HCT116 (cell line): ENCODE results near the gene RASL12. TPM values are rescaled to one million over a fixed set of nuclear protein-coding genes. Genes with fewer than 3 reads are reported as not detected.
A peak's percentile ranks its signal among the peaks of the same experiment; 100 is the strongest.

Source experiments
- ATAC-seq: fragments of 200-7000 bp; cut with Tn5 transposase; 2 replicates; pipeline ENCODE4 v1.9.1; 2020; ENCODE audit warnings: mild to moderate bottlenecking, moderate library complexity
- BruUV-seq: library from RNA; stranded (reverse); fragments of 400-500 nt; replicated peaks from 2 replicates; lab custom pipeline; 2021; lab: Mats Ljungman, UMichigan
- CTCF ChIA-PET: fragments of 300-600 bp; sonication (Branson Sonifier 250); formaldehyde crosslinking; loops from one replicate; lab custom pipeline; 2021; ENCODE audit warnings: antibody characterized with exemption; lab: Charles Lee
- POLR2A ChIA-PET: fragments of 300-600, 350-600 bp; sonication (Branson Sonifier 250); formaldehyde crosslinking; loops from one replicate; lab custom pipeline; 2021; ENCODE audit warnings: antibody characterized with exemption; lab: Charles Lee
- RAD21 ChIA-PET, 2 experiments: fragments of 300-600 bp; sonication (Branson Sonifier 250); formaldehyde crosslinking; loops; one replicate each; lab custom pipeline; 2023; ENCODE audit warnings: low total read pairs in 2 of 2; ENCODE audit not compliant: uncharacterized antibody in 2 of 2, unreplicated experiment in 2 of 2, low non-redundant PET in 1 of 2; lab: Charles Lee
- DNase-seq: peaks from one replicate; pipeline ENCODE4 v3.0.0-alpha.2; 2010; ENCODE audit warnings: low read depth, low spot score
- H2AFZ ChIP-seq: fragments of 200-600 bp; shearing (Covaris generic), sonication (generic); 2 replicates; pipeline ENCODE4 v1.6.1; 2017; ENCODE audit warnings: low read depth, mixed run types, mixed read lengths, antibody characterized with exemption, low read length; ENCODE audit not compliant: poor library complexity, severe bottlenecking
- H3K27ac ChIP-seq: 2 replicates; pipeline ENCODE4 v1.5.1; 2012; ENCODE audit warnings: low read depth, low read length
- H3K27me3 ChIP-seq: fragments of 200-600 bp; sonication (generic); 2 replicates; pipeline ENCODE4 v1.6.1; 2016; ENCODE audit warnings: mixed run types, low read length, mixed read lengths; ENCODE audit not compliant: insufficient read depth
- H3K36me3 ChIP-seq, 2 experiments: fragments of 200-500 bp in 1 of 2; fragments of 200-600 bp in 1 of 2; sonication (Bioruptor generic) in 1 of 2; sonication (generic) in 1 of 2; 2 replicates each; pipeline versions ENCODE4 v1.5.1 to v1.6.1; 2014 to 2016; ENCODE audit warnings: low read length in 2 of 2, inconsistent platforms in 1 of 2, mixed read lengths in 1 of 2, mixed run types in 1 of 2; ENCODE audit not compliant: insufficient read depth in 2 of 2, control insufficient read depth in 1 of 2
- H3K4me1 ChIP-seq, 2 experiments: fragments of 200-600 bp in 1 of 2; sonication (generic) in 1 of 2; 2 replicates each; pipeline versions ENCODE4 v1.5.1 to v1.6.1; 2012 to 2017; ENCODE audit warnings: low read length in 2 of 2, inconsistent platforms in 1 of 2, mild to moderate bottlenecking in 1 of 2, mixed read lengths in 1 of 2, mixed run types in 1 of 2, moderate library complexity in 1 of 2; ENCODE audit not compliant: insufficient read depth in 2 of 2, control insufficient read depth in 1 of 2
- H3K4me2 ChIP-seq: fragments of 200-600 bp; sonication (generic); 2 replicates; pipeline ENCODE4 v1.6.1; 2017; ENCODE audit warnings: mixed run types, low read length, mixed read lengths
- H3K4me3 ChIP-seq, 2 experiments: fragments of 200-600 bp in 1 of 2; sonication (generic) in 1 of 2; replicated peaks in 1 of 2; 2 replicates each; pipeline ENCODE4 v1.5.1; 2011 to 2016; ENCODE audit warnings: low read length in 2 of 2, control low read depth in 1 of 2, low read depth in 1 of 2, mild to moderate bottlenecking in 1 of 2, mixed read lengths in 1 of 2, mixed run types in 1 of 2
- H3K79me2 ChIP-seq: fragments of 200-600 bp; sonication (generic); 2 replicates; pipeline ENCODE4 v1.6.1; 2017; ENCODE audit warnings: mild to moderate bottlenecking, mixed run types, low read length, moderate library complexity, mixed read lengths; ENCODE audit not compliant: insufficient read depth
- H3K9ac ChIP-seq: fragments of 200-600 bp; sonication (generic); 2 replicates; pipeline ENCODE4 v1.6.1; 2016; ENCODE audit warnings: low read length, mixed read lengths
- H3K9me2 ChIP-seq: fragments of 200-600 bp; sonication (generic), shearing (Covaris generic); 2 replicates; pipeline ENCODE4 v1.6.1; 2017; ENCODE audit warnings: mixed run types, mild to moderate bottlenecking, moderate library complexity; ENCODE audit not compliant: insufficient read depth
- H3K9me3 ChIP-seq, 2 experiments: fragments of 200-500 bp in 1 of 2; fragments of 200-600 bp in 1 of 2; sonication (Bioruptor generic) in 1 of 2; sonication (generic) in 1 of 2; 2 replicates each; pipeline ENCODE4 v1.6.1; 2014 to 2017; ENCODE audit warnings: low read length in 2 of 2, mixed read lengths in 2 of 2, inconsistent platforms in 1 of 2, low read depth in 1 of 2, mild to moderate bottlenecking in 1 of 2, mixed run types in 1 of 2, moderate library complexity in 1 of 2; ENCODE audit not compliant: control insufficient read depth in 1 of 2, insufficient read depth in 1 of 2
- H4K20me1 ChIP-seq: fragments of 200-600 bp; sonication (generic), shearing (Covaris generic); 2 replicates; pipeline ENCODE4 v1.6.1; 2017; ENCODE audit warnings: mixed run types, mild to moderate bottlenecking, moderate library complexity; ENCODE audit not compliant: insufficient read depth
- CBX3 ChIP-seq: IDR thresholded peaks from 2 replicates; pipeline ENCODE4 v1.6.1; 2012; ENCODE audit warnings: low read depth
- CTCF ChIP-seq, 3 experiments: fragments of 200-600 bp in 1 of 3; sonication (generic) in 1 of 3; IDR thresholded peaks in 2 of 3; conservative IDR thresholded peaks in 1 of 3; 2 replicates each; pipeline ENCODE4 v1.5.1; 2012 to 2017; ENCODE audit warnings: low read depth in 2 of 3, low read length in 2 of 3, antibody characterized with exemption in 1 of 3, borderline replicate concordance in 1 of 3, control low read depth in 1 of 3, mild to moderate bottlenecking in 1 of 3, mixed read lengths in 1 of 3, mixed run types in 1 of 3, moderate library complexity in 1 of 3; ENCODE audit not compliant: insufficient read depth in 1 of 3
- FOSL1 ChIP-seq: IDR thresholded peaks from 2 replicates; pipeline ENCODE4 v1.6.1; 2012; ENCODE audit warnings: low read depth
- JUND ChIP-seq: IDR thresholded peaks from 2 replicates; pipeline ENCODE4 v1.6.1; 2012
- POLR2A ChIP-seq: IDR thresholded peaks from 2 replicates; pipeline ENCODE4 v1.7.0; 2011; ENCODE audit warnings: borderline replicate concordance; ENCODE audit not compliant: insufficient read depth, insufficient read length; ENCODE audit errors: extremely low read depth
- RAD21 ChIP-seq: IDR thresholded peaks from 2 replicates; pipeline ENCODE4 v1.6.1; 2012; ENCODE audit warnings: low read depth, mild to moderate bottlenecking
- SIN3A ChIP-seq: IDR thresholded peaks from 2 replicates; pipeline ENCODE4 v1.6.1; 2012; ENCODE audit warnings: low read depth
- SP1 ChIP-seq: IDR thresholded peaks from 2 replicates; pipeline ENCODE4 v1.6.1; 2012; ENCODE audit warnings: low read depth
- SRF ChIP-seq: IDR thresholded peaks from 2 replicates; pipeline ENCODE4 v1.6.1; 2012; ENCODE audit warnings: low read depth
- TCF7L2 ChIP-seq: IDR thresholded peaks from 2 replicates; pipeline ENCODE4 v1.7.0; 2011; ENCODE audit warnings: borderline replicate concordance, inconsistent platforms; ENCODE audit not compliant: insufficient read depth, insufficient read length; ENCODE audit errors: extremely low read depth
- YY1 ChIP-seq: IDR thresholded peaks from 2 replicates; pipeline ENCODE4 v1.6.1; 2011; ENCODE audit warnings: low read length, low read depth, moderate library complexity, mild to moderate bottlenecking; ENCODE audit not compliant: insufficient replicate concordance; ENCODE audit errors: extremely low read depth
- ZFX ChIP-seq: fragments of 450-650 bp; IDR thresholded peaks from 2 replicates; pipeline ENCODE4 v1.6.1; 2017
- ZNF274 ChIP-seq: fragments of 200-500 bp; sonication (Bioruptor generic); IDR thresholded peaks from 2 replicates; pipeline ENCODE4 v1.6.1; 2014; ENCODE audit warnings: mild to moderate bottlenecking, low read depth, low read length, inconsistent platforms
- intact Hi-C: fragments of 100-400 bp; cut with micrococcal nuclease; formaldehyde crosslinking; loops from 2 replicates; pipeline ENCODE4 v1.10.0; 2022
- total RNA-seq: library from RNA; stranded (reverse); gene quantifications from one replicate; pipeline ENCODE4 v1.2.1, GENCODE V29; 2021; ENCODE audit not compliant: unreplicated experiment
- TF ChIP-seq, protein P1 (sequence below): IDR thresholded peaks from 2 replicates; pipeline ENCODE4 v1.6.1; 2011; ENCODE audit warnings: mild to moderate bottlenecking, low read length, moderate library complexity; ENCODE audit not compliant: insufficient replicate concordance; ENCODE audit errors: extremely low read depth
- TF ChIP-seq, protein P2 (sequence below): IDR thresholded peaks from 2 replicates; pipeline ENCODE4 v1.6.1; 2012; ENCODE audit warnings: low read depth
- TF ChIP-seq, protein P3 (sequence below): IDR thresholded peaks from 2 replicates; pipeline ENCODE4 v1.6.1; 2012

Gene RASL12
- total RNA-seq, 1 experiment from 2014 or later = 0.25 TPM

DNA sequence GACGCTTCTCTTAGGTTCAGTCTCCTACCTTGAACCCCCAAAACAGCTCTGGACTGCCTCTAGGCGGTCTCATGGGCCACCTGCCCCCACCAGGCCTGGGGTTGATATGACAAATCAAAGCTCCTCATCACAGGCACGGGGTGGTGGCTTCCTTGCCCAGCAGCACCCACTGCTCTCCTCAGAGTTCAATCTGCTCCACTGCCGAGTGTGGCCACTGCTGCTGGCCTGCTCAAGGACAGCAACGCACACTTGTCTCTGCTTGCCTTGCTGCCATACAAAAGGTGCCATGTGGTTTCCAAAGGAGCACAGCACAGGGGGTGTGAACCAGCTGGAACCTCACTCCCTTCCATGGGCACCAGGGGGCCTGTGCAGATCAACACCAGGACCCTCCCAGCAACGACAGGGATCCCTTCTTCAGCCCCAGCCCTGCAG lies 18.9 kb upstream of the RASL12 start:
- Histone ChIP-seq H3K36me3 (no peaks in the 10 kb centered on the region), H3K79me2 (no peaks in the 10 kb centered on the region), H3K9me2 (no peaks in the 10 kb centered on the region), H3K9me3 (no peaks in the 10 kb centered on the region), H2AFZ (no peak overlapping the region), H3K4me1 (peaks cover 0 to 2% of the 10 kb centered on the region in 2 experiments; a peak in 2 of 4 replicates), H3K4me3 (no peak overlapping the region), H3K9ac (no peak overlapping the region), H3K27ac (no peak overlapping the region), H3K27me3 (peaks cover 7% of the 10 kb centered on the region; the same call in 1 of the 2 replicates), H3K4me2 (no peak overlapping the region), H4K20me1 (no peaks in the 10 kb centered on the region)
- no peak for DNase-seq
- intact Hi-C loops = loop anchor here (1.0 kb wide), 1 partner anchor 32 kb away; no protein-coding TSS in a partner anchor
- ChIA-PET RAD21 (no interaction called here), POLR2A (interaction anchor here (1.7 kb wide), 1 partner anchor 9 kb away, joined by 3 read pairs; no protein-coding TSS in a partner anchor), CTCF (interaction anchor here (0.8 to 2.0 kb wide), 7 partner anchors 8 to 53 kb away, joined by 3 to 7 read pairs (median 5); no protein-coding TSS in a partner anchor)
- ATAC-seq = peak; percentile 65
- no TSS peak for BruUV-seq
- no peak for TF ChIP-seq POLR2A
- TF ChIP-seq ZNF274 = no peak
- TF ChIP-seq, protein P1, sequence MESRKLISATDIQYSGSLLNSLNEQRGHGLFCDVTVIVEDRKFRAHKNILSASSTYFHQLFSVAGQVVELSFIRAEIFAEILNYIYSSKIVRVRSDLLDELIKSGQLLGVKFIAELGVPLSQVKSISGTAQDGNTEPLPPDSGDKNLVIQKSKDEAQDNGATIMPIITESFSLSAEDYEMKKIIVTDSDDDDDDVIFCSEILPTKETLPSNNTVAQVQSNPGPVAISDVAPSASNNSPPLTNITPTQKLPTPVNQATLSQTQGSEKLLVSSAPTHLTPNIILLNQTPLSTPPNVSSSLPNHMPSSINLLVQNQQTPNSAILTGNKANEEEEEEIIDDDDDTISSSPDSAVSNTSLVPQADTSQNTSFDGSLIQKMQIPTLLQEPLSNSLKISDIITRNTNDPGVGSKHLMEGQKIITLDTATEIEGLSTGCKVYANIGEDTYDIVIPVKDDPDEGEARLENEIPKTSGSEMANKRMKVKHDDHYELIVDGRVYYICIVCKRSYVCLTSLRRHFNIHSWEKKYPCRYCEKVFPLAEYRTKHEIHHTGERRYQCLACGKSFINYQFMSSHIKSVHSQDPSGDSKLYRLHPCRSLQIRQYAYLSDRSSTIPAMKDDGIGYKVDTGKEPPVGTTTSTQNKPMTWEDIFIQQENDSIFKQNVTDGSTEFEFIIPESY = no peak
- no peak for TF ChIP-seq ZFX
- TF ChIP-seq CBX3 = no peak
- TF ChIP-seq CTCF (IDR thresholded peaks at IDR 0.05 in 2 of 3, conservative IDR thresholded peaks at IDR 0.05 in 1 of 3; ENCODE audit: borderline replicate concordance in 1 of 3, insufficient read depth in 1 of 3, low read depth in 2 of 3, low read length in 2 of 3) = no peak
- no peak for TF ChIP-seq YY1
- no peak for TF ChIP-seq TCF7L2
- no peak for TF ChIP-seq RAD21
- no peak for TF ChIP-seq SRF
- TF ChIP-seq, protein P2, sequence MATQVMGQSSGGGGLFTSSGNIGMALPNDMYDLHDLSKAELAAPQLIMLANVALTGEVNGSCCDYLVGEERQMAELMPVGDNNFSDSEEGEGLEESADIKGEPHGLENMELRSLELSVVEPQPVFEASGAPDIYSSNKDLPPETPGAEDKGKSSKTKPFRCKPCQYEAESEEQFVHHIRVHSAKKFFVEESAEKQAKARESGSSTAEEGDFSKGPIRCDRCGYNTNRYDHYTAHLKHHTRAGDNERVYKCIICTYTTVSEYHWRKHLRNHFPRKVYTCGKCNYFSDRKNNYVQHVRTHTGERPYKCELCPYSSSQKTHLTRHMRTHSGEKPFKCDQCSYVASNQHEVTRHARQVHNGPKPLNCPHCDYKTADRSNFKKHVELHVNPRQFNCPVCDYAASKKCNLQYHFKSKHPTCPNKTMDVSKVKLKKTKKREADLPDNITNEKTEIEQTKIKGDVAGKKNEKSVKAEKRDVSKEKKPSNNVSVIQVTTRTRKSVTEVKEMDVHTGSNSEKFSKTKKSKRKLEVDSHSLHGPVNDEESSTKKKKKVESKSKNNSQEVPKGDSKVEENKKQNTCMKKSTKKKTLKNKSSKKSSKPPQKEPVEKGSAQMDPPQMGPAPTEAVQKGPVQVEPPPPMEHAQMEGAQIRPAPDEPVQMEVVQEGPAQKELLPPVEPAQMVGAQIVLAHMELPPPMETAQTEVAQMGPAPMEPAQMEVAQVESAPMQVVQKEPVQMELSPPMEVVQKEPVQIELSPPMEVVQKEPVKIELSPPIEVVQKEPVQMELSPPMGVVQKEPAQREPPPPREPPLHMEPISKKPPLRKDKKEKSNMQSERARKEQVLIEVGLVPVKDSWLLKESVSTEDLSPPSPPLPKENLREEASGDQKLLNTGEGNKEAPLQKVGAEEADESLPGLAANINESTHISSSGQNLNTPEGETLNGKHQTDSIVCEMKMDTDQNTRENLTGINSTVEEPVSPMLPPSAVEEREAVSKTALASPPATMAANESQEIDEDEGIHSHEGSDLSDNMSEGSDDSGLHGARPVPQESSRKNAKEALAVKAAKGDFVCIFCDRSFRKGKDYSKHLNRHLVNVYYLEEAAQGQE = no peak
- TF ChIP-seq FOSL1 = no peak
- TF ChIP-seq, protein P3, sequence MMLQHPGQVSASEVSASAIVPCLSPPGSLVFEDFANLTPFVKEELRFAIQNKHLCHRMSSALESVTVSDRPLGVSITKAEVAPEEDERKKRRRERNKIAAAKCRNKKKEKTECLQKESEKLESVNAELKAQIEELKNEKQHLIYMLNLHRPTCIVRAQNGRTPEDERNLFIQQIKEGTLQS = no peak
- TF ChIP-seq SP1 = no peak
- no peak for TF ChIP-seq JUND
- no peak for TF ChIP-seq SIN3A
